HepG2 (cell line): Measurements from ENCODE around the gene SNED1. TPM values are rescaled to one million over a fixed set of nuclear protein-coding genes. Genes with fewer than 3 reads are reported as not detected.

ENCODE experiments used
- AKAP8 ChIP-seq: sonication (generic); formaldehyde crosslinking; IDR thresholded peaks from 2 replicates; pipeline ENCODE4 v1.5.1; 2020; ENCODE audit warnings: mild to moderate bottlenecking, missing genetic modification reagents
- CENPBD1 ChIP-seq: sonication (generic); formaldehyde crosslinking; IDR thresholded peaks from 2 replicates; pipeline ENCODE4 v1.8.0; 2022; ENCODE audit warnings: missing genetic modification reagents, low read depth, mild to moderate bottlenecking, borderline replicate concordance
- CENPT ChIP-seq: sonication (generic); formaldehyde crosslinking; IDR thresholded peaks from 2 replicates; pipeline ENCODE4 v1.8.0; 2022; ENCODE audit warnings: low read depth, mild to moderate bottlenecking, moderate library complexity, missing genetic modification reagents
- FOXA3 ChIP-seq: IDR thresholded peaks from 2 replicates; pipeline ENCODE4 v1.6.1; 2016; ENCODE audit warnings: missing genetic modification reagents, missing compliant biosample characterization
- FOXJ3 ChIP-seq: sonication (generic); formaldehyde crosslinking; IDR thresholded peaks from 2 replicates; pipeline ENCODE4 v1.4.0; 2020; ENCODE audit warnings: missing genetic modification reagents, mild to moderate bottlenecking, borderline replicate concordance
- GFI1 ChIP-seq: sonication (generic); formaldehyde crosslinking; IDR thresholded peaks from 2 replicates; pipeline ENCODE4 v1.5.0; 2020; ENCODE audit warnings: missing genetic modification reagents, mild to moderate bottlenecking, borderline replicate concordance
- MEF2D ChIP-seq: sonication (generic); formaldehyde crosslinking; IDR thresholded peaks from 2 replicates; pipeline ENCODE4 v1.5.1; 2020; ENCODE audit warnings: mild to moderate bottlenecking, missing genetic modification reagents
- MNT ChIP-seq: fragments of 450-650 bp; IDR thresholded peaks from 2 replicates; pipeline ENCODE4 v1.6.1; 2016
- MTA1 ChIP-seq: sonication (generic); formaldehyde crosslinking; IDR thresholded peaks from 2 replicates; pipeline ENCODE4 v1.4.0; 2020; ENCODE audit warnings: missing genetic modification reagents, mild to moderate bottlenecking, borderline replicate concordance
- NAIF1 ChIP-seq: sonication (generic); formaldehyde crosslinking; IDR thresholded peaks from 2 replicates; pipeline ENCODE4 v1.5.0; 2020; ENCODE audit warnings: mild to moderate bottlenecking, missing genetic modification reagents, borderline replicate concordance
- RAD51 ChIP-seq: fragments of 450-650 bp; IDR thresholded peaks from 2 replicates; pipeline ENCODE4 v1.6.1; 2016; ENCODE audit warnings: borderline replicate concordance
- RELA ChIP-seq: sonication (generic); formaldehyde crosslinking; IDR thresholded peaks from 2 replicates; pipeline ENCODE4 v1.4.0; 2020; ENCODE audit warnings: missing genetic modification reagents
- RERE ChIP-seq: IDR thresholded peaks from 2 replicates; pipeline ENCODE4 v1.6.1; 2016; ENCODE audit warnings: low read depth, missing genetic modification reagents, missing compliant biosample characterization
- SNAPC2 ChIP-seq: sonication (generic); formaldehyde crosslinking; IDR thresholded peaks from 2 replicates; pipeline ENCODE4 v1.8.1; 2022; ENCODE audit warnings: mild to moderate bottlenecking, missing genetic modification reagents
- ZBTB43 ChIP-seq: sonication (generic); formaldehyde crosslinking; conservative IDR thresholded peaks from 2 replicates; pipeline ENCODE4 v1.4.0; 2020; ENCODE audit warnings: missing genetic modification reagents
- ZFP82 ChIP-seq: sonication (generic); formaldehyde crosslinking; IDR thresholded peaks from 2 replicates; pipeline ENCODE4 v1.5.1; 2020; ENCODE audit warnings: mild to moderate bottlenecking, missing genetic modification reagents, borderline replicate concordance
- ZNF207 ChIP-seq: fragments of 450-650 bp; IDR thresholded peaks from 2 replicates; pipeline ENCODE4 v1.6.1; 2016; ENCODE audit warnings: antibody characterized with exemption, borderline replicate concordance
- ZNF333 ChIP-seq: sonication (generic); formaldehyde crosslinking; IDR thresholded peaks from 2 replicates; pipeline ENCODE4 v1.4.0; 2020; ENCODE audit warnings: mild to moderate bottlenecking, missing genetic modification reagents, borderline replicate concordance
- ZNF383 ChIP-seq: sonication (generic); formaldehyde crosslinking; IDR thresholded peaks from 2 replicates; pipeline ENCODE4 v1.4.0; 2020; ENCODE audit warnings: missing genetic modification reagents, mild to moderate bottlenecking, borderline replicate concordance
- ZNF446 ChIP-seq: sonication (generic); formaldehyde crosslinking; IDR thresholded peaks from 2 replicates; pipeline ENCODE4 v1.5.0; 2020; ENCODE audit warnings: mild to moderate bottlenecking, missing genetic modification reagents
- ZNF510 ChIP-seq: sonication (generic); formaldehyde crosslinking; IDR thresholded peaks from 2 replicates; pipeline ENCODE4 v1.4.0; 2020; ENCODE audit warnings: low read depth, mild to moderate bottlenecking, missing genetic modification reagents
- ZNF619 ChIP-seq: sonication (generic); formaldehyde crosslinking; IDR thresholded peaks from 2 replicates; pipeline ENCODE4 v1.4.0; 2020; ENCODE audit warnings: mild to moderate bottlenecking, missing genetic modification reagents
- polyA plus RNA-seq, 8 experiments: library from polyadenylated mRNA; depleted of rRNA in 3 of 8; stranded (reverse) in 7 of 8; unstranded in 1 of 8; fragments of >200 nt; fragmentation: Illumina TruSeq in 4 of 8; extraction: Trizol in 4 of 8; gene quantifications; 2 replicates each; pipeline versions ENCODE4 v1.2.1 to v1.2.3, GENCODE V29; 2011 to 2016; ENCODE audit warnings: low read depth in 4 of 8, missing spikeins in 1 of 8, mixed read lengths in 1 of 8; ENCODE audit not compliant: insufficient read depth in 1 of 8
- total RNA-seq, 5 experiments: library from RNA; depleted of rRNA; stranded (reverse); fragments of >200 nt; fragmentation: Illumina TruSeq; extraction: Trizol; gene quantifications; 2 replicates each; pipeline ENCODE4 v1.2.3, GENCODE V29; 2016; ENCODE audit warnings: low read depth in 1 of 5

Gene SNED1
- total and polyA plus RNA-seq, 2 of the 13 experiments (the other 11 are each of a cell fraction or from before 2014, with no cell fraction given) = 0.15 to 0.65 TPM

- TF ChIP-seq RERE (CRISPR knock-in tag) (no peak), SNAPC2 (no peak), MEF2D (CRISPR knock-in tag) (no peak), ZNF383 (CRISPR knock-in tag) (no peak), FOXA3 (CRISPR knock-in tag) (no peak), CENPBD1 (CRISPR knock-in tag) (no peak), GFI1 (CRISPR knock-in tag) (no peak), AKAP8 (CRISPR knock-in tag) (peak; percentile 71; the same call in 1 of the 2 replicates), ZBTB43 (CRISPR knock-in tag) (no peak), CENPT (CRISPR knock-in tag) (no peak), NAIF1 (CRISPR knock-in tag) (no peak), ZNF510 (CRISPR knock-in tag) (no peak), RELA (CRISPR knock-in tag) (no peak), MTA1 (CRISPR knock-in tag) (peak; percentile 63; the same call in 1 of the 2 replicates), ZFP82 (CRISPR knock-in tag) (no peak), FOXJ3 (no peak), MNT (no peak), ZNF207 (no peak), RAD51 (no peak), ZNF446 (CRISPR knock-in tag) (no peak), ZNF619 (CRISPR knock-in tag) (no peak), ZNF333 (CRISPR knock-in tag) (no peak; the same call in 1 of the 2 replicates)
Observed at GRCh38 chr2:240966906-240967680, 31.3 kb upstream of the SNED1 start (continued).
